ENCODE data around the gene TLE3.

DNA sequence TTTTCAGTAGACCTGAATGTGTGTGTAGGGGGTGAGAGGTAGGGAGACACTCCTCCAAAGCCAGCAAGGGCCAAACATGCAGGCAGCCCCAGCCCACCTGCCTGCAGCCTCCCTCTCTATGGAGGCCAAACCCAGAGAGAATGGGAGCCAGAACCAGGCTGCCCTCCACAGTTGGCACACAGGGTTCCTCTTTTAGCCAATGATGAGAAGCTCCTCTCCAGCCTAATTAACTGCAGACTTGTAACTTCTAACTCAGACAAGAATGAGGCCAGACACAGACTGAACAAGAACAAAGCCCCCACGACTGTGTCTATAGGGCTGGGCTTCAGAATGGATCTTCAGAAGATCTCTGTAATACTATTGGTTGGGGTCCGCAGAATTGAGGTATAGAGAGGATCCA, 12.3 kb upstream of the TLE3 start:
- TF ChIP-seq, protein P1, sequence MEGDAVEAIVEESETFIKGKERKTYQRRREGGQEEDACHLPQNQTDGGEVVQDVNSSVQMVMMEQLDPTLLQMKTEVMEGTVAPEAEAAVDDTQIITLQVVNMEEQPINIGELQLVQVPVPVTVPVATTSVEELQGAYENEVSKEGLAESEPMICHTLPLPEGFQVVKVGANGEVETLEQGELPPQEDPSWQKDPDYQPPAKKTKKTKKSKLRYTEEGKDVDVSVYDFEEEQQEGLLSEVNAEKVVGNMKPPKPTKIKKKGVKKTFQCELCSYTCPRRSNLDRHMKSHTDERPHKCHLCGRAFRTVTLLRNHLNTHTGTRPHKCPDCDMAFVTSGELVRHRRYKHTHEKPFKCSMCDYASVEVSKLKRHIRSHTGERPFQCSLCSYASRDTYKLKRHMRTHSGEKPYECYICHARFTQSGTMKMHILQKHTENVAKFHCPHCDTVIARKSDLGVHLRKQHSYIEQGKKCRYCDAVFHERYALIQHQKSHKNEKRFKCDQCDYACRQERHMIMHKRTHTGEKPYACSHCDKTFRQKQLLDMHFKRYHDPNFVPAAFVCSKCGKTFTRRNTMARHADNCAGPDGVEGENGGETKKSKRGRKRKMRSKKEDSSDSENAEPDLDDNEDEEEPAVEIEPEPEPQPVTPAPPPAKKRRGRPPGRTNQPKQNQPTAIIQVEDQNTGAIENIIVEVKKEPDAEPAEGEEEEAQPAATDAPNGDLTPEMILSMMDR (IDR thresholded peaks at IDR 0.05 in 4 of 5, conservative IDR thresholded peaks at IDR 0.05 in 1 of 5), result no peak
- no peak for TF ChIP-seq POLR2A (IDR thresholded peaks at IDR 0.05)

Measured in gastrocnemius medialis (tissue), 4 donors.